Endothelial cell (in vitro differentiated cells): ENCODE results near the gene DNMBP. TPM values are rescaled to one million over a fixed set of nuclear protein-coding genes. Genes with fewer than 3 reads are reported as not detected.
A peak's percentile ranks its signal among the peaks of the same experiment; 100 is the strongest.

Experiments used
- DNase-seq: peaks from one replicate; pipeline ENCODE4 v3.0.0; 2021; ENCODE audit warnings: low spot score
- H3K27ac Mint-ChIP-seq: one replicate; pipeline ENCODE4 v1.8.0; 2021; ENCODE audit warnings: mixed read lengths, inconsistent platforms; ENCODE audit not compliant: unreplicated experiment
- H3K27me3 Mint-ChIP-seq: one replicate; pipeline ENCODE4 v1.8.0; 2021; ENCODE audit warnings: mild to moderate bottlenecking, moderate library complexity, mixed read lengths, inconsistent platforms; ENCODE audit not compliant: unreplicated experiment
- H3K36me3 Mint-ChIP-seq: one replicate; pipeline ENCODE4 v1.8.0; 2021; ENCODE audit warnings: mild to moderate bottlenecking, low read depth, mixed read lengths, inconsistent platforms; ENCODE audit not compliant: unreplicated experiment
- H3K4me1 Mint-ChIP-seq: one replicate; pipeline ENCODE4 v1.8.0; 2021; ENCODE audit warnings: mild to moderate bottlenecking, mixed read lengths, inconsistent platforms; ENCODE audit not compliant: unreplicated experiment
- H3K4me3 Mint-ChIP-seq: one replicate; pipeline ENCODE4 v1.8.0; 2021; ENCODE audit warnings: mild to moderate bottlenecking, mixed read lengths, inconsistent platforms; ENCODE audit not compliant: unreplicated experiment
- H3K9me3 Mint-ChIP-seq: one replicate; pipeline ENCODE4 v1.8.0; 2021; ENCODE audit warnings: mixed read lengths, inconsistent platforms; ENCODE audit not compliant: unreplicated experiment
- CTCF ChIP-seq: fragments of 200-600 bp; sonication (generic); IDR thresholded peaks from one replicate; pipeline ENCODE4 v1.5.0; 2021; ENCODE audit warnings: antibody characterized with exemption; ENCODE audit not compliant: unreplicated experiment
- long read RNA-seq: library from polyadenylated mRNA; unstranded; transcript quantifications from one replicate; pipeline ENCODE4 v2.0.0, GENCODE V29; 2020; ENCODE audit not compliant: unreplicated experiment
- total RNA-seq: library from RNA; stranded (reverse); fragmentation: NEBNext Ultra II Directional; extraction: Animal tissue kit (Norgen Biotek cat#: 25700); gene quantifications from one replicate; pipeline ENCODE4 v1.2.1, GENCODE V29; 2021; ENCODE audit not compliant: unreplicated experiment

DNMBP gene
- 21.8 TPM for total RNA-seq
- long read RNA-seq = 0 reads

DNA sequence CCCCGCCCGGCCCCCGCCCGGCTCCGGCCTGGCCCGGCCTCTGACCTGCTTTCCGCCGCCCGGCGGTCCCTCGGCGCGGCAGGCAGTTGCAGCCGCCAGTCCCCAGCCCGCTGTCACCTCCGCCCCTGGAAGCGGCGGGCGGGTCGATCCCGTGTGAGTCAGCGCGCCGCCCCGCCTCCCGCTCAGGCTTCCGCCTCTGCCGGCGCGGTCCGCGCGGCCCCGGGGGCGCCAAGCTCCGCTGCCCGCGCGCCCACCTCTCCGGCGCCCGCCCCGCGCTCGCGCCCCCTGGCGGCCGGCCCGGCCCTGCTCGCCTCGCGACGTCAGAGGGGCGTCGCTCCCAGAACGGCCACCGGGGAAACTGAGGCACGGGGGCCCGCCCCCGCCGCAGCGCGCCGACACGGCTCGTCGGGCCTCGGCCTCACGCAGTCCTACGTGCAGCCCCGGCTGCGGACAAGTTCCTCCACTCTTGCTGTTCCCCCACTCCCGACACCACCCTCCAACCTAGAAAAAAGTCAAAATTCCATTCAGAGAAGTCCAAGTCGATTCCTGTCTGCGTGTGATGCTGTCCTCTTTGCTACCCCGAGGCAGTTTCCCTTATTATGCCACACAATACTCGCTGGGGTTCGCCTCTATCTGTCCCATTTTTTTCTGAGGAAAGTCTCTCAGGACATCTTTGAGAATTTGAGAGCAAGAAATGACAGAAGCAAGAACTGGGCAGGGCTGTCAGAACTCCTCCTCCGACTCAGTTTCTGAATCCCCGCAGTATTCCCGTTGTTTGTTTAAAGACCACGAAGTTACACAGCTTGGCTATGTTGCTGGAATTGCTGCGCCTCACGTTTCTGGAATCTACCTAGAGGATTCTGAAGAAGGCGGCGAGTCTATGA, at the start of gene DNMBP:
Gene DNMBP (minus strand): TSS at position 155 of the 884 bp plus-strand sequence. CDS start 37,823 bp downstream, outside the sequence.
- Mint-ChIP-seq H3K27me3 (peaks cover 11% of the 10 kb centered on the region), H3K27ac (peak within 1 kb of the TSS; percentile 83), H3K36me3 (peaks cover 3% of the 10 kb centered on the region), H3K4me3 (peak within 1 kb of the TSS; percentile 98), H3K9me3 (no peaks in the 10 kb centered on the region), H3K4me1 (peaks cover 43% of the 10 kb centered on the region)
- peak; percentile 88 for DNase-seq
- TF ChIP-seq CTCF = peak; percentile 79

DNA sequence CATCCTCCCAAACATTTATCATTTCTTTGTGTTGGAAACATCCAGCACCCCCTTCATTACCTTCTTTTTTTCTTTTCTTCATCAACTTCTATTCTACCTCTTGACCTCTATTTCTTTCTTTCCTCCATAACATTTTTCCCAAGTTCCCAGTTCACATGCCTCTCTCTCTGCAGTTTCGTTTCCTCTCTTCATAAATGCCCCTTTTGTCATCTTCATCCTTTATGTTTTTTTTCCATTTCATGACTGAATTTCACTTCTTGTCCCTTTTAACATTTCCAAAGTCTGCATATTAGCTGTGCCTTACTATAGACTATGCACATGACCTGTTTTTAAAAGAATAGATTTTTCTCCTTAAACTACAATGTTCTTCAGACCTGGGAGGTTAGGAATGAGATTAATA, 48.2 kb upstream of the DNMBP start:
- Mint-ChIP-seq H3K4me3 (no peak overlapping the region), H3K27me3 (no peaks in the 10 kb centered on the region)
- TF ChIP-seq CTCF = no peak

GRCh38 chr10:100053686-100054460, 44.1 kb upstream of the DNMBP start:
- H3K27ac Mint-ChIP-seq = no peak overlapping the region
- no peaks in the 10 kb centered on the region for H3K9me3 Mint-ChIP-seq
- H3K36me3 Mint-ChIP-seq = no peaks in the 10 kb centered on the region
- no peaks in the 10 kb centered on the region for H3K4me1 Mint-ChIP-seq
- TF ChIP-seq CTCF = no peak
- no peak for DNase-seq
- no peak overlapping the region for H3K4me3 Mint-ChIP-seq
- H3K27me3 Mint-ChIP-seq = peaks cover 1% of the 10 kb centered on the region

More for the DNA sequence above, 48.2 kb upstream of the DNMBP start:
- Mint-ChIP-seq H3K9me3 (no peaks in the 10 kb centered on the region), H3K36me3 (no peaks in the 10 kb centered on the region), H3K4me1 (no peaks in the 10 kb centered on the region), H3K27ac (no peak overlapping the region)
- DNase-seq = no peak

GRCh38 chr10:100046021-100046486, 36.3 kb upstream of the DNMBP start:
- Mint-ChIP-seq H3K4me3 (no peak overlapping the region), H3K27ac (no peak overlapping the region), H3K9me3 (no peaks in the 10 kb centered on the region), H3K27me3 (peaks cover 2% of the 10 kb centered on the region), H3K36me3 (no peaks in the 10 kb centered on the region), H3K4me1 (peaks cover 19% of the 10 kb centered on the region)
- DNase-seq = peak; percentile 92
- TF ChIP-seq CTCF = peak; percentile 97
